Skin epidermis (tissue), 12 donors: ENCODE results near the gene MEF2C.
"Not testable (repeated sequence)": the region's sequence is repeated elsewhere in the genome, so short reads cannot be mapped to it uniquely, and the experiment has no call there.

Source experiments
- H3K27ac ChIP-seq, 21 experiments: fragments of 200-600 bp; sonication (generic) in 11 of 21; one replicate each; pipeline ENCODE4 v1.5.0; 2020; ENCODE audit warnings: mild to moderate bottlenecking in 3 of 21, inconsistent platforms in 2 of 21, moderate library complexity in 2 of 21
- H3K4me3 ChIP-seq, 7 experiments: fragments of 200-600 bp; sonication (generic) in 2 of 7; one replicate each; pipeline ENCODE4 v1.5.0; 2020; ENCODE audit warnings: inconsistent platforms in 2 of 7, mild to moderate bottlenecking in 2 of 7, moderate library complexity in 1 of 7

The MEF2C gene

DNA sequence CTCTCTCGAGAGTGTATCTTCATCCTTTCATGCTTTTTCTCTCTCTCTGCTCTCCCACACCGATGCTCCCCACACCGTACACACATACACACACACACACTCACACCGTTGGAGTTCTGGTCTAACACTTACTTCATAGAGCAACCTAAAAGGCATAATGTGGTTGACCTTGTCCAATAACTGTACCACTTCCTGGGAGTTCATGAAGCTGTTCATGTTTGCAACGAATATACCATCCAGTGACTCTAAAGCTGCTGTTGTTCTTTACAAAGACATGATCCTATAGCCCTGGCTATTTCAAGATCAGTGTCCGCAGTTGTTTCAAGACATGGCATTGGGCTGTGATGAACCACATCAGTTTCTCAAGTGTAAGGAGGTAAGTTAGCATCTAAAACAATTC lies 10.0 kb downstream of the MEF2C start:
- Histone ChIP-seq H3K4me3 (no peak overlapping the region), H3K27ac (no peak overlapping the region)

DNA sequence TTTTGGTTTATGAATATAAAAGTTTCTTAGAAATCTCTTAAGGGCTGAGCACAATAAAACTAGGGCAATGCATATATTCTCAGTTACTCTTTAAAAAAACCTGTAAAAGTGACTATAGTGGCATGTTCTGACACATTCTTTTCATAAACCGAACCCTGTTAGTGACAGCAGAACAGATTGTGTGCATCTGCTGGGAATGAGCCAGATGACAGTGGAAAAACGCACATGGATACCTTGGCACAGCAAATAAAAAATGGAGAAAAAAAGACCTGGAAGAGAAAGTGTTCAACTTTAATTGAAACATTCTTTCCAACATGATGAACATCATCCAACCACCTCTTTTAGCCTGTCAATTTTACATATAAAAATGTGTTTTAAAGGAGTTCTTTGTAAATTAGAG lies 12.7 kb downstream of the MEF2C start:
- no peak overlapping the region for H3K27ac ChIP-seq
- no peak overlapping the region for H3K4me3 ChIP-seq

- Histone ChIP-seq H3K4me3 (no peak overlapping the region), H3K27ac (no peak overlapping the region)
Observed at GRCh38 chr5:88868468-88869068, 14.4 kb downstream of the MEF2C start.

DNA sequence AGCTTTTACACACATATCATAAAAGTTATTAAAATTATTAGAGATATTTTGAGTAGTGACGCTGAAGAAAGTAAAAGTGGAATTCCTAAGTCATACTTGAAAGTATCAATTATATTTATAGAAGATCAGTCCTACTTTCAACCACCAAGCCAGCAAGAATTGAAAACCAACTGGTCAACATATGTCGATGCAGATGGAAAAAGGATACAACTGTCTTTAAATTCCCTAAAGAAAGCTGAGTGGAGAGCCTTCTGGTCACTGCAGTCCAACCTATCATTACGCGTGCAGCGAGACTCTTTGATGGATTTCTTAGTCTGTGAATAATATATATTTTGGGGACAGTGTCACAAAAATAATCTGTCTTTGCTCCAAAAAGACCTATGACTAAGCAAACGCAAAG lies 15.3 kb downstream of the MEF2C start:
- Histone ChIP-seq H3K27ac (no peak overlapping the region), H3K4me3 (no peak overlapping the region)

- H3K4me3 ChIP-seq, result no peak overlapping the region
- H3K27ac ChIP-seq, result no peak overlapping the region
Observed at GRCh38 chr5:88863523-88863922, 19.5 kb downstream of the MEF2C start.

GRCh38 chr5:88862547-88863175 lies 20.3 kb downstream of the MEF2C start:
- Histone ChIP-seq H3K4me3 (no peak overlapping the region), H3K27ac (no peak overlapping the region)

GRCh38 chr5:88861231-88861630 lies 21.8 kb downstream of the MEF2C start:
- H3K4me3 ChIP-seq, result no peak overlapping the region
- H3K27ac ChIP-seq, result no peak overlapping the region

GRCh38 chr5:88860501-88860900 lies 22.5 kb downstream of the MEF2C start:
- H3K27ac ChIP-seq, result no peak overlapping the region
- no peak overlapping the region for H3K4me3 ChIP-seq

DNA sequence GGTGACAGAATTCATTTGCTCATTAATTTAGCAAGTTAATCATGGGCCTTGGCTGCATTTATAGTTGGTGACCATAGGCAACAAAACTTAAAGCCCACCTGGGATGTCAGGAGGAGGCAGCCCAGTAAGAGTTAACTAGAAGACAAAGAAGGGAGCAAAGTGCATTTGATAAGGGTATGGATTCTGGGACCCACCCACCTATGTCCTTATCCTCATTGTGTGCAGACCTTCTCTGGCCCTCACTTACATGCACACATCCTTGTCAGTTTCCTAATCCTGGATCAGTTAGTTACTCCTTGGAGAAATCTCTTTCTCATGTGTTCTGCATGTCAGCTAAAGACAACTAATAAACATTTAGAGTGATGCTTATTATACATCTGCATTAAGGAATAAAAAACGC lies 24.6 kb downstream of the MEF2C start:
- no peak overlapping the region for H3K4me3 ChIP-seq
- no peak overlapping the region for H3K27ac ChIP-seq

- H3K27ac ChIP-seq, H3K4me3 ChIP-seq: not testable (repeated sequence)
Observed at GRCh38 chr5:88856381-88856780, 26.6 kb downstream of the MEF2C start.

DNA sequence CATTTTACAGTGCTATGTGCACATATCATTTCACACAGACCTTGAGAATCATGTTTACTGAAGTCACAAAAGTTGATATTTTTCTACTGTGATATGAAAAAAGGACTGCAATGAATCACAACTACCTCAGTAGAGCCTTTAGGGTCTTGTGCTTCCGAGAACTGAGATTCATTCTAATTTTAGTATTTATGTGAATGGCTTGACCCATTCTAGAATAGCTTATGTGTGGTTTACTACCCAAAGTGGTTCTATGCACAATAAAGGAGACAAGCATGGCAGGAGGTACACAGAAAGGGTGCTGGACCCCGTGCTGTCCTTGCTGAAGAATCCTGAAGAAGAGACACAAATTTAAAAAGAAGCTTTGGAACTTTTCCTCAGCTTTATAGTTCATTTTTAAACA lies 28.2 kb downstream of the MEF2C start:
- Histone ChIP-seq H3K27ac (no peak overlapping the region), H3K4me3 (no peak overlapping the region)

- Histone ChIP-seq H3K27ac (no peak overlapping the region), H3K4me3 (no peak overlapping the region)
Observed at GRCh38 chr5:88847420-88847819, 35.6 kb downstream of the MEF2C start.

DNA sequence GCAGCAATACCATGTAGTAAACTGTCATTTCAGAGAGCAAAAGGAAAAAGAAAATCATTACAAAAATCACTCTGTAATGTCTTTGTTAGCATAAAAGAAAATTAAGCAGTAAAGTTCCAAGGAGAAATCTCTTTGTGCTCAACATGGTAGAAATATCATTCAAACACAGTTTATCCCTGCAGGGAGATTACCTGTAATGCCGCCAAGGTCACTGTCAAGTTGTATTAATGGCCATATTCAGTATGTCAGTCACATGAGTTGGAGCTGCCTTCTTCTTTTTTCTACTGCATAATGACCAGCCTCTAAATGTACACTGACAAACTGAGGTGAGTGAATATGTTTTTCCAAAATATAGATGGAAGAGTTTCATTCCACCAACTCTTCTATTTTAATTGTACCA lies 36.5 kb downstream of the MEF2C start:
- Histone ChIP-seq H3K4me3 (no peak overlapping the region), H3K27ac (no peak overlapping the region)

DNA sequence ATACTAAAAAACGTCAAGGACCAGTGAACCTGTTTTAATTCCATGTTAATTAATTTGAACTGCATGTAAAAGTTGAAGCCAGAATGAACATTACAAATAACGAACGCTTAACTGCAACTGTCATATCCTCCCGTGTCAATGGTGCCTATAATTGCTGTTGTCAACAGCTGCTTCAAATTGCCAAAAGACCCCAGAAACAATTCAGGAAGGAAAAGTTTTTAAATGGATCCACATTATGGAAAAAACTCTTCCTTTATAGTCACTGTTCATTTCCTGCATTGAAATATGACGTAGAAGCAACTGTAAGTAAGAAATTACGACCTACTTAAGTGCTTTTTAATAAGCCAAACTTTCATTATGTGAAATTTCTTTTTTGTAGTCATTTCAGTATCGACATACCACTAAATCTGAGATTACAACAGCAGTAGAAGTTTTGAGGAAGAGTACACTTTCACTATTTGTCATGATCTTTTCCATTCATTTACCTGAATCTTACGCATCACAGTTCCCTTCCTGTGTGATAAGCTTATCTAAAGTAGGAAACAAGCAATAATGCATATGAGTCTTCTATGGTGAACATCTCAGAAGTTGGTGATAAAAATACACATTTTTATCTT lies 37.8 kb downstream of the MEF2C start:
- H3K27ac ChIP-seq, result no peak overlapping the region
- H3K4me3 ChIP-seq, result no peak overlapping the region

GRCh38 chr5:88842784-88843183 lies 40.2 kb downstream of the MEF2C start:
- Histone ChIP-seq H3K27ac (no peak overlapping the region), H3K4me3 (no peak overlapping the region)

- Histone ChIP-seq H3K27ac (no peak overlapping the region), H3K4me3 (no peak overlapping the region)
Observed at GRCh38 chr5:88841212-88841611, 41.8 kb downstream of the MEF2C start.

DNA sequence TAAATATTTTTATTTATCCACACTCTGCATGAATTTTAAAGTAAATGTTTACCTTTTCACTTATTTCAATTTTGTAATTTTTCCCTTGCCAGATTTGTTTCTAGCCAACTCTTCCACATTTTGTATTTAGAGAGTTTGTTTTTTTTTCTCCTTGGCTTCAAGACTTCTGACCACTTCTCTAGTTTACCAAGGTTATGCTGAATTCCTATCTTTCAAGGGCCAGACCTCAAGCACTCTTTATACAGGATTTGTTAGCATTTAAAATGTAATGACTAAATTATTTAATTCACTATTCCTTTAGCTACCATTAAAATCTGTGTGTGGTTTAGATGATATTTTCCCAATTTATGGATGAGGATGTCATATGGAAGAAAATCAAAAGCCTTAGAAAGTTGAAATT lies 42.5 kb downstream of the MEF2C start:
- Histone ChIP-seq H3K4me3 (no peak overlapping the region), H3K27ac (no peak overlapping the region)

- no peak overlapping the region for H3K27ac ChIP-seq
- no peak overlapping the region for H3K4me3 ChIP-seq
Observed at GRCh38 chr5:88839238-88839637, 43.7 kb downstream of the MEF2C start.

GRCh38 chr5:88838500-88838899 lies 44.5 kb downstream of the MEF2C start:
- Histone ChIP-seq H3K4me3 (no peak overlapping the region), H3K27ac (no peak overlapping the region)

GRCh38 chr5:88837817-88838216 lies 45.2 kb downstream of the MEF2C start:
- H3K27ac ChIP-seq, result no peak overlapping the region
- no peak overlapping the region for H3K4me3 ChIP-seq

DNA sequence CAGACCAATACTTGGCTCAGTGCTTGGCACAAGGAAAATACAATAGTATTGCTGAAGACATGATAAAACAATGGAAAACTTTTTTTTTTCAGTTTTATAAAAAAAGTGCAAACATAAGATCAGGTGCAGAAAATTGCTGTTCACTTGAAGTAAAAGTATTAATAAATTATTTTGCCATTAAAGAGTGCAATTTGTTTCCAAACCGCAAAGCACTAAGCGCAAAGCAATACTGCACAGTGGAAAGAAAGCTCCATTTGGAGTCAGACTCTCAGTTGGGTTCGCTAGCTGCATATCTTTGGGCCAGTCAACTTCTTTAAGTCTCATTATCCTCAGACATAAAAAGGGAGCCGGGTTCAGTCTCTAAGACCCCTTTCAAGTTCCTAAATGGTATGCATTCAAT lies 45.8 kb downstream of the MEF2C start:
- Histone ChIP-seq H3K27ac (peak overlapping the region in 1 of 21 experiments; percentile 27), H3K4me3 (no peak overlapping the region)
